GOT3 (cell line): ENCODE measurements around the gene ATG16L1.

Experiments used
- DNase-seq: peaks from one replicate; lab custom pipeline; 2025; ENCODE audit warnings: mixed read lengths; lab: John Stamatoyannopoulos, UW

Gene ATG16L1

GRCh38 chr2:233227346-233227978 is 24.0 kb upstream of the ATG16L1 start:
- no peak for DNase-seq

DNA sequence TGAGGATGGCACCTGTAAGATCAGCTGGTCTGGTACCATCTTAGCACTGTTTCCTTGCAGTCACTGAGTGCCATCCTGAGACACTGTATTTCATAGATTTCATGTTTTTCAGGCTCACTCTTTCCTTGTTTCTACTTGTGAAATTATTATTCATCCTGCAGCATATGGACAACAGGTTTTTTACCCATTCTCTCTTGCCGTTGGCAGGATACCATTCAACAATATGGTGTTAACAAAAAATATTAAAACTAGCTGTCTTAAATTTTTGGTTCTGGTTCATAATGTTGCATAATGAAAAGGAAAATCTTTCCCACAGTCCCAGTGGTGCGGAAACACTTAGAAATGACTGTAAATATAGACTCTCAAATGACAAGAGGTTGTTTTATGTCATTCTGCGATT is 23.1 kb upstream of the ATG16L1 start:
- DNase-seq: no peak

GRCh38 chr2:233233618-233234230 is 17.7 kb upstream of the ATG16L1 start:
- DNase-seq: no peak

DNA sequence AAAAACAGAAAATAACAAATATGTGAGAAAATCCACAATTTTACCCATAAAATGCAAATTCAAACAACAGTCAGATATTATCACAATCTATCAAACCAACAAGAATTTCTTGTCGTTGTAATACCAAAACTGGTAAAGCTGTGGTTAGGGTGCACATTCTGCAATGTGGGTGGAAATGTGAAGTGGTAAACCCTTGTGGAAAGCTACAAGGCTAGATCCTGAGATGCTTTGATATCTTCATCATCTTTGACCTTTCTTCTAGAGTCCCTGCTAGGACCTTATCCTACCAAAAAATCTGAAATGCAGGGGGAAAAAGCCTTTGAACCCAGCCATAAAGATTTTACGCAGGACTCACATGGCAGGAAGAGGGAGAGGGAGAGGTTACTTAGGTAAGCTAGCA is 17.2 kb upstream of the ATG16L1 start:
- DNase-seq: no peak

DNA sequence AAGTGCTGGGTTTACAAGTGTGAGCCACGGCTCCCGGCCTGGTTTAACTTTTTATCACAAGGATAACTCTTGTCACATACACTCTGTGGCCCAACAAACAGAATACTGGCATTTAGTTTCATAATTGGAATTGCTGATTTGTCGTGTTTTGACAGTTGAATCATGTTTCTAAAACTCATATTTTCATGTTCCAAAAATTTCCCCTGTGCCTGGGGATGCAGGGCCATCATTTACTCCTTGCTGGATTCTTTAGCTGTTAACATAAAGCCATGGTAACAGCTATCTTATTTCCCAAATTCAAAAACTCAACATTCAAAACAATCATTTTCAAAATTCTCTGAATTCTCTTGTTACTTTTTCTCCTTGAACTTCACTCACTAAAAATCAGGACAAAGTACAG is 16.5 kb upstream of the ATG16L1 start:
- no peak for DNase-seq

DNA sequence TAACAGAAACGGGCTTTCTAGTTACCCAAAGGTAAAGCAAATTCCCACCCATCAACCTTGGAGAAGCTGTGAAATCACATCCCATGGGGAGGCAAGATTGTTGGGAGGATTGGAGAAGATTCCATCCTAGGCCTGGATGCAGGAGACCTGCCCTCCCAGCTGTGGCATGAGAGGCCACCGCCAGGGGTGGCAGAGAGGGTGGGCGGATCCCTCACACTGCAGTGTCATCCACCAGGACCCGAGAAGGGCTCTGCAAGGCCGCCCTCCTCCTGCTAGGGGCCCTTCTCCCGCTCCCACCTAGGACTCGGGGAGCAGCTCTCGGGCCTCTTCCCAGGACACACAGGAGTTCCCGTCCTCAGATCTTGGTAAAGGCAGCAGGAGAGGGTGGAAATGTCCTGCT is 15.5 kb upstream of the ATG16L1 start:
- no peak for DNase-seq

DNA sequence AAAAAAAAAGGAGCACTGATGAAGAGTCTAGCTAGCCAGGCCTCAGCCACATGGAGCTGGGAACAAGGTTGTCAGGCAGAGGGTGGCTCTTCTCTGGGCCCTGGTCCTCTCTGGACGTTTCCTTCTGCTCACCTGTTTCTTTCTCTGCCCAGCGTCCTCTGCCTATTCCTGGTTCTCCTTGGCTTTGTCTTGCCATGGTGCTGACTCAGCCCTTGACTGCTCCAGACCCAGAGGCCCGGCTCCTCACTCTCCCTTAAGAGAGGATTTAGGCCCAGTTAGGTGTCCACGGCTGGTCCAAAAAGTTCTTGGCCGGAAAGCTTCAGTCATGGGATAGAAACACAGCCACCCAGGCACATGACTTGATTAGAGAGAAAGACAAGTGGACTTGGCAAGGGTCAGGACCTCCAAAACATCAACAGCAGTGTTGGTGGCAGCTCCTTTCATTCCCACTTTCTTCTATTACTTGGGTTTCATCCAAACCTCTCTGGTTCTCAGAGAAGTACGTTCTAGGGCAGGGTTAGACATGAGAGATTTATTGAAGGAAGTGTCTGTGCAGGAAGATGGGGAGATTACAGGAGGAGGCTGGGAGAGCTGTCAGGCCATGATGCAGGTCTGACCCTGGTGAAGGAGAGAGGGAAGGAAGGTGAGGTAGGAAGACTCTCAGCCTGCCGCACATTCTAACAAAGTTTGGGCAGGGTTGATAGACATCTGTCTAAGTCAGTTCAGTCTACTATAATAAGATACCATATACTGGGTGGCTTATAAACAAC is 14.5 kb upstream of the ATG16L1 start:
- DNase-seq: no peak

DNA sequence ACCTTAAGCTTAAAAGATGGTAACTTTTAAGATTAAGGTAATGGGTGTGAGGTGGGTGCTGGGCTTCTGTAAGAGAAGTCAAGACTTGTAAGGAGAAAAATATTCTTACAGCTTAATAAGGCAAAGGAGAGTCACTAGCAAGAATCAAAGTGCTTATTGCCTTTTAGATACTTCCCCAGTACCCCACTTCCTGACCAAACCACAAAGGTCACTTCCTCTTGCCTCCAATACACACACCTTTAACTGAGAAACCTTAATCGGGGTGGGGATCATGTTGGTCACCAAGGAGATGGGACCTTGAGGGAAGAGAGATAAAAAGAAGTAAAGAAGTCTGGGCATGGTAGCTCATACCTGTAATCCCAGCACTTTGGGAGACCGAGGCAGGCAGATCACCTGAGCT is 10.6 kb upstream of the ATG16L1 start:
- DNase-seq: no peak

- DNase-seq: no peak
Observed at GRCh38 chr2:233241803-233242202, 9.7 kb upstream of the ATG16L1 start.

GRCh38 chr2:233242231-233242927 is 9.1 kb upstream of the ATG16L1 start:
- DNase-seq: no peak

DNA sequence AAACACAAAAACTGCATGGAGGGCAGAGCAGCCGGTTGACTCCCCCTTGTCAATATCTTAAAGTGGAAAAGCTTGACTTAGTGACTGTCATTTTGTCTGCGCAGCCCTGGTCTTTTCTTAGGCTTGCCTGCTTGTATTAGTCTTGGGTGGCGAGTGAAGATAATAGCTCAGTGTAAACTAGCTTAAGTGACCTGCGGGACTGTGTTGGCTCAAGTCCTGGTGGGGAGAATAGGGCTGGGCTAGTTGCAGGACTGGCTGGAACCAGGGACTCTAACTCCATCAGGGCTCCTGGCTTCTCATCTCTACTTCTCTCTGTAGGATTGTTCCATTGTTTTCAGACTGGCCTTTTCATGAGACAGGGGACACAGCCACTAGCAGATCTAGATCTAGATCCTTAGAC is 8.1 kb upstream of the ATG16L1 start:
- DNase-seq: no peak

DNA sequence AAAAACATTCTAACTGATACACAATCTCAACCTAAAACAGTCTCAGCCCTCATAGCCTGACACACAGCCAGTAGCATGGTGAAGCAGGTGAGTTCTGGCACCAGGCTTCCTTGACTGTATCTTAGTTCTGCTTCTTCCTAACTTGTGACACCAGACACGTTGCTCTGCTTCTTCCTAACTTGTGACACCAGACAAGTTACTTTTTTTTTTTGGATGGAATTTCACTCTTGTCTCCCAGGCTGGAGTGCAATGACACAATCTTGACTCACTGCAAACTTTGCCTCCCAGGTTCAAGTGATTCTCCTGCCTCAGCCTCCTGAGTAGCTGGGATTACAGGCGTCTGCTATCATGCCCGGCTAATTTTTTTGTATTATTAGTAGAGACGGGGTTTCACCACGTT is 6.7 kb upstream of the ATG16L1 start:
- no peak for DNase-seq

GRCh38 chr2:233245406-233245805 is 6.1 kb upstream of the ATG16L1 start:
- no peak for DNase-seq

DNA sequence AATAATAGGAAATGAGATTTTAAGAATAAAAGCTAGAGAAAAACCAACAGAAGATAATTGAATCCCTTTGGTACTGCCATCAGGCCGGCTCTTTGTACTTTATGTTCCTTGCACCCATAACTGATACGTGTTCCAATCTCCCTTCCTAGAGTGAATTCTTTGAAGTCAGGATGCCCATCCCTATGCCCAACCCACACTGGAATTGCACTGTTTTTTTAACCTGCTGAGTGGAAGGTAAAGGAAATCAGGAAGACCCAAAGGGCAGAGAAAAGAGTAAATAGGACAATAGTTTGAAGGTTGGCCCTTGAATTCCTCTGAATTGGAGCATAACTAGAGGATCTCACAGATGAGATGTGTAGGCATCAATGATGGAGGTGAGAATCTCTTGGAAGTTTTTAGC is 4.4 kb upstream of the ATG16L1 start:
- DNase-seq: no peak

GRCh38 chr2:233247744-233248143 is 3.7 kb upstream of the ATG16L1 start:
- no peak for DNase-seq

DNA sequence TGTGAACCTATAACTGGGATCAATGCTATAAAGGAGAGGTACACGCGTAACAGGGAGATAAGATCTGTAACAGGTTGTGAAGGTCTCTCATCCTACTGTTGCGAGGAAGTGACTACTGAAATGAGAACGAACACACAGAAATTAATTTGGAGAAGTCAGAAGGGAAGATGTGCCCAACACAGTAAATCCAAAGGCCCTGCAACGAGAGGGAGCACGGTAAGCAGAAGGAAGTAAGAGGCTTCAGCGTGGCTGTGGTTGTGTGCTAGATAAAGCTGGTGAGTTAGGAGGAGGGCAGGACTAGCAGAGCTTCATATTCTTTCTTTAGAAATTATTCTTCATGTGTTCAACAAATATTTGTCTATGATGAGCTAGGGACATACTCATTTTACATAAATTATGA is 2.5 kb upstream of the ATG16L1 start:
- DNase-seq: no peak

DNA sequence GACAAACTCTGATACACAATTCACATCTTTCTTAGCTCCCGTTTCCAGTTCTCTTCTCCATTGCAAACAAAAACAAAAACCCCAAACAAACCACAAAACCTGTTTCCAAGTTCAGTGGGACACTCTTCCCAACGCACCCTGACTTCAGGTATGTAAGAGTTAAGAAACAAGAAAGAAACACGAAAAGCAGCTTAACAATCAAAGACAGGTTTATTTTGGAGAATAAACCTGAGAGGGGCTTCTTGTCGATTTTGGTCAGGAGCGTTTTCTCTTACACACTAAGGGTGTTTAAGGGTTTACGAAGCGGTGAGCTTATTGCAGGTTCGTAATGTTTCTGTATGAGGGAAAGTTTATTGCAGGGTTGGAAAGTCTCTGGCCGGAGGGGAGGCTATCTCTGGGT is 905 bp upstream of the ATG16L1 start:
- no peak for DNase-seq

GRCh38 chr2:233250985-233251305 is 528 bp upstream of the ATG16L1 start:
- no peak for DNase-seq

- no peak for DNase-seq
Observed at GRCh38 chr2:233252227-233252626, 754 bp downstream of the ATG16L1 start.

GRCh38 chr2:233255151-233255550 is 3.7 kb downstream of the ATG16L1 start:
- no peak for DNase-seq

DNA sequence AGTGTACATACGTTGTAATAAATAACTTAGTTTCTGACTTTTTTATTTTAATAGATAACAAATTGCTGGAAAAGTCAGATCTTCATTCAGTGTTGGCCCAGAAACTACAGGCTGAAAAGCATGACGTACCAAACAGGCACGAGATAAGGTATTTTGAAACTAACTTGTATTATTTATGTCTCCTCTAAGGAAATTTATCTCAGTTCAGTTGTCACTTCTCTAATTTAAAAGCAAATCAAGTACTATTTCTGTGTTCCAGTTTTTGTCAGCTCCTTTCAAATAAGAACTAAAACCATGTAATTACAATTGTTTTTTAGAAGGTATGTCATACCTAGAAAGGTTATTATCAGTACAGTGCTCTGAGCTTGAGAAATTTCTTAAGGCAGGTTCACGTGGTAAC is 4.6 kb downstream of the ATG16L1 start:
- no peak for DNase-seq

DNA sequence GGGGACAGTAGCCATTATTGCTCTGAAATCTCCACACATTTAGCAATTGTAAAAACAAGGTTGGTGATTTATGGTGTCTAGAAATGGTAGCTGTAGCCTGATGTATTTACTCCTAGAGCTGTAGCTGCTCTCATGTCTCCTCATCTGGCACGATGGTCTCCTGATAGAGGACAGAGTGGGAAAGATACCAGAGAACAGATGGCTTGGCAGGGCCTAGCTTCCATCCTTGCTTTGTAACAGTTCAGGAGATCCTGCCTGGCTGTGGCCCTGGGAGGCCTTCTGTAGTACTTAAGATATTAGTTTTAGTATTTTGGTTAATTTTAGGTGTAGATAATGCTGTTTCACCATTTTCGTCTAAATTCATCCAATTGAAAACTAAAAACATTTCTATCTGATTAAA is 6.7 kb downstream of the ATG16L1 start:
- no peak for DNase-seq

DNA sequence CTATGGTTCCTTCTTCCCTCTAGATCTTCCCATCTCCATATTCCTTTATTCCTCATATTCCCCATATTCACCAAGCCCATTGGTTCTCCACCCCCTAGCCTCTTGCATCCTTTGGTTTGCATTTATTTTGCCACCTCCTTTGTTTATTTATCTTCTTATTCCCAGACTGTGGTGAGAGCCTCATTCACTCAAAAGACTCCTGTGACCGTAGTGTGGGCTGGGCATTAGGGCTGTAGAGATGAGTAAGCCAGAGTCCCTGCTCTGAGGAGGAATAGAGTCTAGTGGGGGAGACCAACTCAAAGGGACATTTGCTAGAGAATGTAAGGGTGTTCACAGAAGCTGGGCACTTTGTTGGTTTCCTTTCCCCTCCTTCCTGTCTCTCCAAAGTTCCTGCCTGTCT is 8.3 kb downstream of the ATG16L1 start:
- DNase-seq: no peak
